Neural progenitor cell (in vitro differentiated cells): ENCODE data around the gene CERS6. TPM values are rescaled to one million over a fixed set of nuclear protein-coding genes. Genes with fewer than 3 reads are reported as not detected.

ENCODE experiments used
- DNase-seq: peaks from one replicate; pipeline ENCODE4 v3.0.0-alpha.2; 2016; ENCODE audit warnings: low spot score
- H2AFZ ChIP-seq: fragments of 200-600 bp; sonication (generic); replicated peaks from 2 replicates; pipeline ENCODE4 v1.6.1; 2016; ENCODE audit warnings: antibody characterized with exemption
- H3F3A ChIP-seq: fragments of 200-600 bp; sonication (generic); 2 replicates; pipeline ENCODE4 v1.6.1; 2016; ENCODE audit warnings: antibody characterized with exemption, low read depth
- H3K27ac ChIP-seq: fragments of 200-600 bp; sonication (generic); 2 replicates; pipeline ENCODE4 v1.5.1; 2016; ENCODE audit warnings: mild to moderate bottlenecking
- H3K27me3 ChIP-seq: fragments of 200-600 bp; sonication (generic); 2 replicates; pipeline ENCODE4 v1.6.1; 2016; ENCODE audit warnings: mild to moderate bottlenecking, moderate library complexity
- H3K36me3 ChIP-seq: fragments of 200-600 bp; sonication (generic); 2 replicates; pipeline ENCODE4 v1.5.1; 2016
- H3K4me1 ChIP-seq: fragments of 200-600 bp; sonication (generic); 2 replicates; pipeline ENCODE4 v1.6.1; 2016; ENCODE audit warnings: mixed run types
- H3K4me2 ChIP-seq: fragments of 200-600 bp; sonication (generic); 2 replicates; pipeline ENCODE4 v1.6.1; 2016
- H3K4me3 ChIP-seq: fragments of 200-600 bp; sonication (generic); 2 replicates; pipeline ENCODE4 v1.5.1; 2016
- H3K79me2 ChIP-seq: fragments of 200-600 bp; sonication (generic); 2 replicates; pipeline ENCODE4 v1.6.1; 2016; ENCODE audit warnings: low read depth
- H3K9ac ChIP-seq: fragments of 200-600 bp; sonication (generic); 2 replicates; pipeline ENCODE4 v1.6.1; 2016
- H3K9me3 ChIP-seq: fragments of 200-600 bp; sonication (generic); 2 replicates; pipeline ENCODE4 v1.5.1; 2016; ENCODE audit warnings: low read depth
- H4K20me1 ChIP-seq: fragments of 200-600 bp; sonication (generic); 2 replicates; pipeline ENCODE4 v1.6.1; 2016; ENCODE audit warnings: low read depth
- H3K27ac Mint-ChIP-seq: 3 replicates; pipeline ENCODE4 v1.8.0; 2021; ENCODE audit warnings: mixed read lengths
- H3K27me3 Mint-ChIP-seq: 2 replicates; pipeline ENCODE4 v1.8.0; 2022; ENCODE audit warnings: low read depth, mild to moderate bottlenecking, inconsistent platforms, moderate library complexity, mixed read lengths; ENCODE audit not compliant: insufficient read depth
- H3K36me3 Mint-ChIP-seq: 3 replicates; pipeline ENCODE4 v1.8.0; 2021; ENCODE audit warnings: mixed read lengths
- H3K4me1 Mint-ChIP-seq: 3 replicates; pipeline ENCODE4 v1.8.0; 2021; ENCODE audit warnings: mixed read lengths
- H3K4me3 Mint-ChIP-seq: 3 replicates; pipeline ENCODE4 v1.8.0; 2021; ENCODE audit warnings: mild to moderate bottlenecking, moderate library complexity, mixed read lengths
- H3K9me3 Mint-ChIP-seq: 3 replicates; pipeline ENCODE4 v1.8.0; 2020; ENCODE audit warnings: mixed read lengths
- CTCF ChIP-seq: fragments of 200-600 bp; sonication (generic); IDR thresholded peaks from 2 replicates; pipeline ENCODE4 v1.5.1; 2017; ENCODE audit warnings: antibody characterized with exemption, mild to moderate bottlenecking
- EZH2 ChIP-seq: fragments of 200-600 bp; sonication (generic); IDR thresholded peaks from 2 replicates; pipeline ENCODE4 v1.6.1; 2017; ENCODE audit warnings: antibody characterized with exemption, mild to moderate bottlenecking, moderate library complexity
- EZH2phosphoT487 ChIP-seq: fragments of 200-600 bp; sonication (generic); IDR thresholded peaks from 2 replicates; pipeline ENCODE4 v1.6.1; 2017; ENCODE audit warnings: antibody characterized with exemption
- total RNA-seq: library from RNA; depleted of rRNA; stranded (reverse); fragments of >200 nt; gene quantifications from 2 replicates; pipeline ENCODE4 v1.2.3, GENCODE V29; 2015; ENCODE audit warnings: low replicate concordance

CERS6 gene
- total RNA-seq, 1 donor from 2014 or later = 50.8 TPM

GRCh38 chr2:168426861-168427260 lies 29.2 kb upstream of the CERS6 start:
- Histone ChIP-seq H3K4me1 (no peaks in the 10 kb centered on the region), H3K9me3 (no peaks in the 10 kb centered on the region), H3K4me2 (no peak overlapping the region), H3K36me3 (no peaks in the 10 kb centered on the region), H2AFZ (no peak overlapping the region), H3K79me2 (no peaks in the 10 kb centered on the region), H3K27ac (no peak overlapping the region), H3K4me3 (no peak overlapping the region), H4K20me1 (no peaks in the 10 kb centered on the region), H3K9ac (no peak overlapping the region), H3K27me3 (no peaks in the 10 kb centered on the region), H3F3A (no peaks in the 10 kb centered on the region)
- H3K4me1 Mint-ChIP-seq = peaks cover 7% of the 10 kb centered on the region
- H3K27ac Mint-ChIP-seq = no peak overlapping the region
- no peak for TF ChIP-seq EZH2
- TF ChIP-seq EZH2phosphoT487 = no peak
- no peak for TF ChIP-seq CTCF
- H3K36me3 Mint-ChIP-seq = no peaks in the 10 kb centered on the region
- no peak overlapping the region for H3K4me3 Mint-ChIP-seq
- peaks cover 4% of the 10 kb centered on the region for H3K27me3 Mint-ChIP-seq
- DNase-seq = no peak
- H3K9me3 Mint-ChIP-seq = no peaks in the 10 kb centered on the region

- Mint-ChIP-seq H3K27me3 (peaks cover 4% of the 10 kb centered on the region), H3K27ac (no peak overlapping the region), H3K9me3 (no peaks in the 10 kb centered on the region), H3K4me3 (no peak overlapping the region), H3K36me3 (no peaks in the 10 kb centered on the region), H3K4me1 (peaks cover 11% of the 10 kb centered on the region)
- H2AFZ ChIP-seq = no peak overlapping the region
- no peak overlapping the region for H3K9ac ChIP-seq
- no peaks in the 10 kb centered on the region for H3K9me3 ChIP-seq
- no peaks in the 10 kb centered on the region for H3K79me2 ChIP-seq
- no peak overlapping the region for H3K4me3 ChIP-seq
- H3F3A ChIP-seq = no peaks in the 10 kb centered on the region
- no peak for DNase-seq
- H3K4me1 ChIP-seq = no peaks in the 10 kb centered on the region
- TF ChIP-seq EZH2phosphoT487 (no peak), EZH2 (no peak), CTCF (no peak)
- H3K36me3 ChIP-seq = no peaks in the 10 kb centered on the region
- H4K20me1 ChIP-seq = no peaks in the 10 kb centered on the region
- no peak overlapping the region for H3K4me2 ChIP-seq
- H3K27ac ChIP-seq = no peak overlapping the region
- H3K27me3 ChIP-seq = no peaks in the 10 kb centered on the region
Observed at GRCh38 chr2:168427451-168427850, 28.6 kb upstream of the CERS6 start.

- no peak for DNase-seq
- Histone ChIP-seq H3K9me3 (no peaks in the 10 kb centered on the region), H4K20me1 (no peaks in the 10 kb centered on the region), H3K4me1 (no peaks in the 10 kb centered on the region), H3F3A (no peaks in the 10 kb centered on the region), H3K27ac (no peak overlapping the region), H3K27me3 (no peaks in the 10 kb centered on the region), H3K4me2 (no peak overlapping the region), H2AFZ (no peak overlapping the region), H3K79me2 (no peaks in the 10 kb centered on the region), H3K36me3 (no peaks in the 10 kb centered on the region), H3K9ac (no peak overlapping the region), H3K4me3 (no peak overlapping the region)
- Mint-ChIP-seq H3K4me1 (peaks cover 18% of the 10 kb centered on the region), H3K36me3 (no peaks in the 10 kb centered on the region), H3K27ac (no peak overlapping the region), H3K27me3 (peaks cover 4% of the 10 kb centered on the region), H3K9me3 (no peaks in the 10 kb centered on the region), H3K4me3 (no peak overlapping the region)
- TF ChIP-seq EZH2 (no peak), CTCF (no peak), EZH2phosphoT487 (no peak)
Observed at GRCh38 chr2:168428431-168428830, 27.6 kb upstream of the CERS6 start.

GRCh38 chr2:168429988-168430387 lies 26.1 kb upstream of the CERS6 start:
- H3K27me3 Mint-ChIP-seq = peaks cover 4% of the 10 kb centered on the region
- no peaks in the 10 kb centered on the region for H3K4me1 ChIP-seq
- no peaks in the 10 kb centered on the region for H4K20me1 ChIP-seq
- no peak overlapping the region for H3K4me3 ChIP-seq
- no peaks in the 10 kb centered on the region for H3K36me3 ChIP-seq
- H2AFZ ChIP-seq = no peak overlapping the region
- H3K9me3 ChIP-seq = no peaks in the 10 kb centered on the region
- H3K4me1 Mint-ChIP-seq = peaks cover 19% of the 10 kb centered on the region
- no peak overlapping the region for H3K4me3 Mint-ChIP-seq
- no peaks in the 10 kb centered on the region for H3K27me3 ChIP-seq
- no peaks in the 10 kb centered on the region for H3K36me3 Mint-ChIP-seq
- DNase-seq = no peak
- H3K9me3 Mint-ChIP-seq = no peaks in the 10 kb centered on the region
- no peaks in the 10 kb centered on the region for H3K79me2 ChIP-seq
- no peak for TF ChIP-seq EZH2
- no peak for TF ChIP-seq EZH2phosphoT487
- TF ChIP-seq CTCF = no peak
- no peak overlapping the region for H3K27ac Mint-ChIP-seq
- no peak overlapping the region for H3K9ac ChIP-seq
- H3K4me2 ChIP-seq = no peak overlapping the region
- no peak overlapping the region for H3K27ac ChIP-seq
- H3F3A ChIP-seq = no peaks in the 10 kb centered on the region
